Measurements from ENCODE around the gene HAGHL.

DNA sequence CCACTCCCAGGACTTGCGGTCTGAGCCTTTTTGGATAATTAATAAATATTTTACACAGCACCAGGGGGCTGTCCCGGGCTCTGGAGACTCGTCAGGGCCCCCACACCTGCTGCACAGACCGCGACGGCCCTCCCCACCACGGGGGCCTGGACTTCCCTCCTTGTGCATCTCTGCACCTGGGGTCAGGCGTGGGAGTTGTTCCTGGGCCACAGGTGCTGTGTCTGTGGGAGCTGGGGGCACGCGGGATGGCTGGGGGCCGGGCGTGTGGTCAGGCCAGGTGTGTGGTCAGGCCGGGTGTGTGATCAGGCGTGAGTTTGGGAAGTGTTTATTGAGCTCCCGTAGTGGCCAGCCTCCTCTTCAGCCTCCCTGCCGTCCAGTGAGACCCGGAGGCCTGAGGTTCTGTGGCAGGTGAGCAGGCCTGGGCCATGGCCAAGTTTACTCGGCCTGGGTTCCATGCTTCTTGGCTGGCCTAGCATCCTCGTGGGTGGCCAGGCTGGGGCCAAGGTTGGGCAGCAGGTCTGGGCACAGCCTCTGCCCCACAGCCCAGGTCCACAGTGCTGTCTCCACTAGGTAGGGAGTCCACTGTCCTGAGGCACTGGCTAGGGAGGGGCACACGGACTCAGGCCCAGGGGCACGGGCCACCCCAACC, 48.6 kb upstream of the HAGHL start:
- TF ChIP-seq, protein P1, sequence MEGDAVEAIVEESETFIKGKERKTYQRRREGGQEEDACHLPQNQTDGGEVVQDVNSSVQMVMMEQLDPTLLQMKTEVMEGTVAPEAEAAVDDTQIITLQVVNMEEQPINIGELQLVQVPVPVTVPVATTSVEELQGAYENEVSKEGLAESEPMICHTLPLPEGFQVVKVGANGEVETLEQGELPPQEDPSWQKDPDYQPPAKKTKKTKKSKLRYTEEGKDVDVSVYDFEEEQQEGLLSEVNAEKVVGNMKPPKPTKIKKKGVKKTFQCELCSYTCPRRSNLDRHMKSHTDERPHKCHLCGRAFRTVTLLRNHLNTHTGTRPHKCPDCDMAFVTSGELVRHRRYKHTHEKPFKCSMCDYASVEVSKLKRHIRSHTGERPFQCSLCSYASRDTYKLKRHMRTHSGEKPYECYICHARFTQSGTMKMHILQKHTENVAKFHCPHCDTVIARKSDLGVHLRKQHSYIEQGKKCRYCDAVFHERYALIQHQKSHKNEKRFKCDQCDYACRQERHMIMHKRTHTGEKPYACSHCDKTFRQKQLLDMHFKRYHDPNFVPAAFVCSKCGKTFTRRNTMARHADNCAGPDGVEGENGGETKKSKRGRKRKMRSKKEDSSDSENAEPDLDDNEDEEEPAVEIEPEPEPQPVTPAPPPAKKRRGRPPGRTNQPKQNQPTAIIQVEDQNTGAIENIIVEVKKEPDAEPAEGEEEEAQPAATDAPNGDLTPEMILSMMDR (IDR thresholded peaks at IDR 0.05): no peak
- no peak for TF ChIP-seq POLR2A (IDR thresholded peaks at IDR 0.05)

All from adrenal gland (tissue), 5 donors.